HG02885 (cell line): Measurements from ENCODE around the gene GSTO1.
"Not testable (repeated sequence)": the region's sequence is repeated elsewhere in the genome, so short reads cannot be mapped to it uniquely, and the experiment has no call there.

Experiments
- ATAC-seq: cut with Tn5 transposase; IDR thresholded peaks from one replicate; pipeline ENCODE4 v1.9.1; 2021; ENCODE audit warnings: mild to moderate bottlenecking; ENCODE audit not compliant: unreplicated experiment, poor library complexity

The GSTO1 gene

DNA sequence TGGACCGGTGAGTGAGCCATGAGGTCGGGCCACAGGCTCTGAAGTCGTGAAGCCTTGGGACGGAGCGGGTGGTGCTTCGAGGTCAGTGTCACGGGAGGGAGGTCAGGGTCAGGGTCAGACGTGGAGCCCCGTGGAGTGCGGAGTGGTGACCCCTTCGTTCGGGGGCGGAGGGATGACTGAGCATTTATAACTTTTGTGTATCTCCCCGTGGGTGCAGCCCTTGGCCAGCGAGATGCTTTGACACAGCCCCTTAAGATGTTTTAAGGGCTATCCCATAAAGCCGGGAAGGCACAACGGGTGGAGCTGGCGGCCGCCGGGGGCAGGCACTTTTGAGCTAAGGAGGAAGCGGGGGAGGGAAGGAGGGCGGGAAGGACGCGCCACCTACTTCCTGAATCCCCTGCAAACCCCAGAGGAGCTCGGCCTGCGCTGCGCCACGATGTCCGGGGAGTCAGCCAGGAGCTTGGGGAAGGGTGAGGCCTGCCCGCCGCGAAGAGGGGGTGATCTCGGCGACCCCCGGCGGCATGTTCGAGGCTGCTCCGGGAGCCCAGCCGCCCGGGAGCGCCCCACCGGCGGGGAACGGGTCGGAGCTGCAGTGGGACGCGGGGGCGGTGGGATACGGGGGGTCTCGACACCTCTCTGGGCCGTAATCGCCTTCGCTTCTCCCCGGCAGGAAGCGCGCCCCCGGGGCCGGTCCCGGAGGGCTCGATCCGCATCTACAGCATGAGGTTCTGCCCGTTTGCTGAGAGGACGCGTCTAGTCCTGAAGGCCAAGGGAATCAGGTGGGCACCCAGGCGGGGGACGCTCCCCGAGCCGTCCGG lies at the start of gene GSTO1:
Gene GSTO1 (plus strand): TSS at position 400 of the 818 bp plus-strand sequence. CDS start 37 bp downstream, at position 437.
- peak; percentile 89 for ATAC-seq

DNA sequence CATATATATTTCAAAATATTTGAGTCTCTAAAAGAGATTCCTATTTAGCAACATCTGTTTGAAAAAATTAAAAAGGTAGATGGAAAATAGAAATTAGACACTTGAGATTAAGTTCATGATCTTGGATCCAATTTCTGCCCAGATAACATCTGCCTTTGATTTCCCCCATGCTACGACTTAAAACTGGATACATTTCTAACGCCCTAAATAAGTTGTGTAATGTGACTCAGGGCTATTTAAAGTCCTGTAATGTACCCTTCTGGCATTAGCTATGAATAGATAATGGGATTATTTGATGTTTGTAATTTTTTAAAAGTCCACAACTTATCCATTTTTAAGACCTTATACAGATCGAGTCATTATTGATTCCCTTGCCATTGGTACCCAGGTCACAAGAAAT lies 46.0 kb upstream of the GSTO1 start:
- no peak for ATAC-seq

DNA sequence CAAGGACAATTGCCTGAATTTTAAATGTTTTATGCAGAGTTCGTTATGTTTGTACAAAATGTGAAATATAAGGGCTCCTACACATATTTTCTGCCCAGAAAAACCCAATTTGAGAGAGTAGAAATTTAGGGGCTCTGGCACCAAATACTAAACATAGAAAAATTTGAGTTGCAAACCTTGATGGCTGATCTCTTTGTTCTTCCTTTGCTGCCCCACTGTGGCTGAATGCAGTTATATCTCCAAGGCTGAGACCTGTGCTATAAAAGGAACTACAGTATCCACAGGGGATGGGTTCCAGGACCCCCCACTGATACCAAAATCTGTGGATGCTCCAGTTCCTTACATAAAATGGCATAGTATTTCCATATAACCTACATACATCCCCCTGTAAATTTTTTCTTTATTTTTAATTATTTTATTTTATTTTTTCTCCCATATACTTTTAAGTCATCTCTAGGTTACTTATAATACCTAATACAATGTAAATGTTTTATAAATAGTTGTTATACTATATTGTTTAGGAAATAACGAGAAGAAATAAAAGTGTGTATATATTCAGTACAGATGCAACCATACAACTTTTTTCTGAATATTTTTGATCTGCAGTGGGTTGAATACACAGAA lies 45.0 kb upstream of the GSTO1 start:
- ATAC-seq = no peak

GRCh38 chr10:104216631-104217030 lies 38.1 kb upstream of the GSTO1 start:
- ATAC-seq = no peak

DNA sequence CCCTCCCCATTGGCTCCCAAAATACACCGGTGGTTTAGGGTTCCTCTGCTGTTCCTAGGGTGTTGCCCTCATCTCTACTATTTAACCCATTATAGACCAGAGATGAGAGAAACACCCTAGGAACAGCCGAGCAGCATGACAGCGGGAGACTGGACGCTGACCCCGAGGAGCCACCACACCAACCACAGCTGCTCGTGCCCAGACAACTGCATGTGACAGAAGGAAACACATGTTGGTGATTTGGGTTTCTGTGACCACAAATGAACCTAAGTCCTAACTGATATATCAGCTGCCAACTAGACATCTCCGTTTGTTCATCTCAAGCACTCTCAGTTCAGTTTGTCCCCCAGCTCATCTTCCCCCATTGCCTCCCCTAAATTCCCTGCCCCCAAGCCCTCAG lies 35.9 kb upstream of the GSTO1 start:
- ATAC-seq = no peak

DNA sequence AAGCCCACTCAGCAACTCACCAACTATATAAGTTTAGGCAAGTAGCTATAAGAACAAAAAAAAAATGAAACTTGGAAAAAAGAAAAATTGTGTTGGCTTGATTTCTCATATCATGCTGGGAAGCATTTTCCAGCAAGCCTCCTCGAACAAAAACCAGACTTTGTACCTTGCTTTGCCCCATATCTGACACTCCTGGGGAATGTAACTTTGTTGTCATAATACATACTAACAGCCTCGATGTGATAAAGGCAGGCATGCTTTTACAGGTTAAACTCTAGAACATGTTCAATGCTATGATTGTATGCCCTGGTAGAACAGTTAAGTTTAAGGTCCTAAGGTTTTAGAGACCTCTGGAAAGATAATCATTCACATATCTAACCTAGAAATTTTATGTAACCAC lies 34.2 kb upstream of the GSTO1 start:
- no peak for ATAC-seq

DNA sequence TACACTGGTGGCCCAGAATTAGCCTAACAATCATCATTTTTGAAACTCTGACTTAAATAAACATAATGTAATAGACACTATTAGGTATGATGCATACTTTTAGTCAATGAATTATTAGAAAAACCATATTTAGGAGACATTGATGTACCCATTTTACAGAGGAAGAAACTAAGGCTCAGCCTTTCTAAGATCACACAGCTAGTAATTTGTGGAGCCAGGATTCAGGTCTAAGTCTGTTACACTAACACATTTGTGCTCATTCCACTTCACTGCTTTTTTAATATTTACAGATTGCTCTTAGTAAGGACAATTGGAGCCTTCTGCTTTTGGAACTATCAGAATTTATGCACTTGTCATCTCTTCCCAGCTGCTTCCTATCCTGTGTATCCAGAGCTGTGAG lies 31.4 kb upstream of the GSTO1 start:
- ATAC-seq = no peak

DNA sequence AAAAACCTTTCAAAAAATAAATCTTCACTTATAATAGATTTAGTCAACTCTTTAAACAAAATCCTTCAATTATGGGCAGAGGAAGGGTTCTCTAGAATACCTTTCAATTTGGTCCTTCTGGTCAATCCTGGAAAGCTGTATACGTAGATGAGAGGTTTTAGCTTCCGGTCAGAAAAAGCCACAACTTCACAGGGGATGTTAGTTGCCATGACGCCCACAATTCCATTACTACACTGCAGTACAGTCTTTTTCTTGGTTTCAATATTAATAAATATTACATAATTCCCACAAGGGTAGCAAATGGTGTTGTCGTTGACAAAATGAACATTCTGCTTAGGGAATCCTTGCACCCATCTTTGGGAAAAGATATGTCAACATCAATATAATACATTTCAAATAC lies 24.2 kb upstream of the GSTO1 start:
- ATAC-seq = no peak

- peak; percentile 100 for ATAC-seq
These were observed 22.7 kb upstream of the GSTO1 start, which contains the start of gene CFAP43 for GRCh38 chr10:104231784-104232612. TSS of gene CFAP43 (minus strand) at chr10:104232364. CDS start at chr10:104232246, 118 bp downstream.

DNA sequence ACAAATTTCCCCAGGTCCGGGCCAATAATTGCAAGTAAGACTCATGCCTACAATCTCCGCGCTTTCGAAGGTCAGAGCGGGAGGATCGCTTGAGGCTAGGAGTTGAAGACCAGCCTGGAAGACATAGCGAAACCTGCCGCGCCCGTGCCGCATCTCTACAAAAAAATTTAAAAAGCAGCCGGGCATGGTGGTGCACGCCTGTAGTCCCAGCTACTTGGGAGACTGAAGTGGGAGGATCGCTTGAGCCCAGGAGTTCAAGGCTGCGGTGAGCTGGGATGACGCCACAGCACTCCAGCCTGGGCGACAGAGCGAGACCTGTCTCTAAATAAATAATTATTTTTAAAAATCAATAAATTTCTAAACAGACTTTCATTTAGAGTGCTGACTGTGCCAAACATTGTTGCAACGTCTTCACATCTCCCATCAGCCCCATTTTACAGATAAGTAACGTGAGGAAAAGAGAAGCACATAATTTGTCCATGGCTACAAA lies 22.0 kb upstream of the GSTO1 start:
- ATAC-seq = peak; percentile 8

- no peak for ATAC-seq
These were observed 20.9 kb upstream of the GSTO1 start for GRCh38 chr10:104233817-104234216.

- ATAC-seq = no peak
These were observed 19.8 kb upstream of the GSTO1 start for GRCh38 chr10:104234934-104235333.

- no peak for ATAC-seq
These were observed 18.9 kb upstream of the GSTO1 start for GRCh38 chr10:104235801-104236200.

DNA sequence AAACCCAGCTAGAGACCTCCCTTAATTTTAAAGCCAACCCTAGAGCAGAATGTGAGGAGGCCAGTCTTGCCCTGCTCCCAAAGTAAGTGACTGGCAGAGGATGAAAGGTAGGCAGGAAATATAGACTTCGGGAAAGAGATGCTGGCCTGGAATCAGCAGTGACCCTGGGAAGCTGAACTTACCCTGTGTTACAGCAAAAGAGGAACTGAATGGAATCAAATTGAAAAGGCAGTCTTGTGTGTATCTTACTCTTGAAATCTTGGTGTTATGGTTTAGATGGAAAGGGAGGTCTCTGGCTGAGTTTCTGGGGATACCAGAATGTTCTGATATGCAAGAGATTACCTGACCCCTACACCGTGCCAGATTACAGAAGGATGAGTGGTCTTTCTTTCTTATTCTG lies 14.6 kb upstream of the GSTO1 start:
- ATAC-seq = no peak

GRCh38 chr10:104242545-104242944 lies 12.1 kb upstream of the GSTO1 start:
- no peak for ATAC-seq

DNA sequence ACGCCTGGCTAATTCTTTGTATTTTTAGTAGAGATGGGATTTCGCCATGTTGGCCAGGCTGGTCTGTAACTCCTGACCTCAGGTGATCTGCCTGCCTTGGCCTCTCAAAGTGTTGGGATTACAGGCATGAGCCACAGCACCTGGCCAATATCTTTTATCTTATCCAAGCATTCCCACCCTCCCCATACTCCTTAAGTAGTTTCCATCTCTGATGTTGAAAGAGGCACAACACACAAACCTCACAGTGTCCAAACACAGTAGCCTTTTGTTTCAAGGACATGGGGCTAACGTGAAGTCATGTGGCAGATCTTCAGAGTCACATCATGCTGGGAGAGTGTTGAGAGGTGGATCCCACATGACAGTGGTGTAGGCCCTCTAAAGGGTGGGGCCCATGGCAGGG lies 11.7 kb upstream of the GSTO1 start:
- ATAC-seq = not testable (repeated sequence)

- ATAC-seq = no peak
These were observed 11.2 kb upstream of the GSTO1 start for GRCh38 chr10:104243512-104243911.

DNA sequence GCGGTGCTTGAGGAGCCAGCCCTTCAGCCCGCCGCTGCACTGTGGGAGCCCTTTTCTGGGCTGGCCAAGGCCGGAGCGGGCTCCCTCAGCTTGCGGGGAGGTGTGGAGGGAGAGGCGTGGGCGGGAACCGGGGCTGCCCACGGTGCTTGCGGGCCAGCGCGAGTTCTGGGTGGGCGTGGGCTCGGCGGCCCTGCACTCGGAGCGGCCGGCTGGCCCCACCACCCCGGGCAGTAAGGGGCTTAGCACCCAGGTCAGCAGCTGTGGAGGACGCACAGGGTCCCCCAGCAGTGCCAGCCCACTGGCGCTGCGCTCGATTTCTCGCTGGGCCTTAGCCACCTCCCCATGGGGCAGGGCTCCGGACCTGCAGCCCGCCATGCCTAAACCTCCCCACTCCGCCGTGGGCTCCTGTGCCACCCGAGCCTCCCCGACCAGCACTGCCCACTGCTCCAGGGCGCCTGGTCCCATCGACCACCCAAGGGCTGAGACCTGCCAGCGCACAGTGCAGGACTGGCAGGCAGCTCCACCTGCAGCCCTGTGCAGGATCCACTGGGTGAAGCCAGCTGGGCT lies 9.5 kb upstream of the GSTO1 start:
- no peak for ATAC-seq

- no peak for ATAC-seq
These were observed 7.7 kb upstream of the GSTO1 start for GRCh38 chr10:104246976-104247375.

GRCh38 chr10:104247513-104248146 lies 7.1 kb upstream of the GSTO1 start:
- no peak for ATAC-seq
